Epithelial cell of proximal tubule (primary cell): ENCODE results near the gene ACER3. TPM values are rescaled to one million over a fixed set of nuclear protein-coding genes. Genes with fewer than 3 reads are reported as not detected.

Experiments used
- DNase-seq: peaks from one replicate; pipeline ENCODE4 v3.0.0-alpha.2; 2011; ENCODE audit warnings: low read depth
- H3K4me3 ChIP-seq: 2 replicates; pipeline ENCODE4 v1.5.1; 2011; ENCODE audit warnings: low read depth, mild to moderate bottlenecking, low read length
- total RNA-seq: library from RNA; depleted of rRNA; stranded (reverse); fragments of >200 nt; gene quantifications from 2 replicates; pipeline ENCODE4 v1.2.3, GENCODE V29; 2015
- TF ChIP-seq, protein P1 (sequence below): conservative IDR thresholded peaks from 2 replicates; pipeline ENCODE4 v1.5.1; 2012; ENCODE audit warnings: low read depth, mild to moderate bottlenecking, low read length

The ACER3 gene
- total RNA-seq, 1 donor from 2014 or later = 11.4 TPM

DNA sequence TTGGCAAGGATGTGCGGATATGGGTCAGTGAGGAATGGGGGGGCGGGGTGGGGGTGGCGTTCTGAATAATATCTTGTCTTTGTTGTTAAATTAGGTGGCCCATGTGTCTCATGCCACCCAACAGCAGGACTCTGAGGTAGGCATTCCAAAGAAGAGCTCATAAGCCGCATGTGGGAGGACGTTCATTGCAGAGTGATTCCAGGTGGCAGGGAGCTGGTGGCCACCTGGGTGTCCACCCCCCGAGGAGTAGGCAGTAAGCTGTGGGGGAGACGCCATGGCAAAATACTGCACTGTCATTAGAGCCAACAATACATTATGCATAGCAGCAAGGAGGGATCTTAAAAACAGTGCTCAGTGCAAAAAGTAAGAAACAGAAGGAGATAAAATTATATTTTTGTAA lies 191.8 kb downstream of the ACER3 start:
- TF ChIP-seq, protein P1, sequence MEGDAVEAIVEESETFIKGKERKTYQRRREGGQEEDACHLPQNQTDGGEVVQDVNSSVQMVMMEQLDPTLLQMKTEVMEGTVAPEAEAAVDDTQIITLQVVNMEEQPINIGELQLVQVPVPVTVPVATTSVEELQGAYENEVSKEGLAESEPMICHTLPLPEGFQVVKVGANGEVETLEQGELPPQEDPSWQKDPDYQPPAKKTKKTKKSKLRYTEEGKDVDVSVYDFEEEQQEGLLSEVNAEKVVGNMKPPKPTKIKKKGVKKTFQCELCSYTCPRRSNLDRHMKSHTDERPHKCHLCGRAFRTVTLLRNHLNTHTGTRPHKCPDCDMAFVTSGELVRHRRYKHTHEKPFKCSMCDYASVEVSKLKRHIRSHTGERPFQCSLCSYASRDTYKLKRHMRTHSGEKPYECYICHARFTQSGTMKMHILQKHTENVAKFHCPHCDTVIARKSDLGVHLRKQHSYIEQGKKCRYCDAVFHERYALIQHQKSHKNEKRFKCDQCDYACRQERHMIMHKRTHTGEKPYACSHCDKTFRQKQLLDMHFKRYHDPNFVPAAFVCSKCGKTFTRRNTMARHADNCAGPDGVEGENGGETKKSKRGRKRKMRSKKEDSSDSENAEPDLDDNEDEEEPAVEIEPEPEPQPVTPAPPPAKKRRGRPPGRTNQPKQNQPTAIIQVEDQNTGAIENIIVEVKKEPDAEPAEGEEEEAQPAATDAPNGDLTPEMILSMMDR = no peak
- H3K4me3 ChIP-seq = no peak overlapping the region
- no peak for DNase-seq

DNA sequence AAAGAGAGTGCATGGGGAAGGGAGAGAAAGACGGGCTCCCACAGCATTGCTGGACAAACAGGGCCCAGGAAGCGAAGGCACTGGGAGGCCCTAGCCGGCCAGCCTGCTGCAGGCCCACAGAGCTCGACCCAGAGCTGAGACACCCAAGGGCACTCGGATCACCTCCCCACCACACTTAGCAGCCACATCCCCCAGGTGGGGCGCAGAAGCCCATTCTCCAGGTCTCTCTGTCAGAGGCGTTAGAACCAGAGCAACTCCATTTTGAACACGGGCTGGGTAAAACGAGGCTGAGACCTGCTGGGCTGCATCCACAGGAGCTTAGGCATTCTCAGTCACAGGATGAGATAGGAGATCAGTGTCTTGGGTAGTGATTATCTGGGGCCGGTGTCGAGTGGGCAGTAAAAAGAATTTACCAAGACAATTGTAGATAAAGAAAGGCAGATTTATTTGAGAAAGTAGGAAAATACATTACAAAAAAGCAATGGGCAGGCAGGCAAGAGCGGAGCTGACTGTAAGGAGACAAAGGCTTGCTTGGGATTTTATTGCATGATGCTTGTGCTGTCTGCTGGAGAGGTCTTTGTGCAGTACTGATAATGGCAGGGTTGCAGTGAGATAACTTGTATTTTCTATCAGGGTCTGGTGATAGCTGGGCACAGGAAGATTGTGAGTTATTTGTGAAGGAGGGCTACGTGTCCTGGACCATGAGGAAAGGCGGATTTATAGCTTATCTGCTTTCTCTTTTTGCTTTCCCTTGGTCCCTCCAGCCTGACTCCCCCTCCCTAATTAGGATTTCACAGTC lies 192.7 kb downstream of the ACER3 start:
- TF ChIP-seq, protein P1 = no peak

DNA sequence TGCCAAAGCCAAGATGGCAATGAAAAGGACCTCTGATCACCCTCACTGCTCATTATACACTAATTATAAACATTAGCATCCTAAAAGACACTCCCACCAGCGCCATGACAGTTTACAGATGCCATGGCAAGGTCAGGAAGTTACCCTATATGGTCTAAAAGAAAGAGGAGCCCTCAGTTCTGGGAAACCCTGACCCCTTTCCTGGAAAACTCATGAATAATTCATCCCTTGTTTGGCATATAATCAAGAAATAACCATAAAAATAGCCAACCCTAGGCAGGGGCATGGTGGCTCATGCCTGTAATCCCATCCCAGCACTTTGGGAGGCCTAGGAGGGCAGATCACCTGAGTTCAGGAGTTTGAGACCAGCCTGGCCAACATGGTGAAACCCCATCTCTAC lies 193.4 kb downstream of the ACER3 start:
- DNase-seq = no peak
- no peak overlapping the region for H3K4me3 ChIP-seq
- TF ChIP-seq, protein P1 = no peak

More for the DNA sequence above, 192.7 kb downstream of the ACER3 start:
- DNase-seq = no peak
- no peak overlapping the region for H3K4me3 ChIP-seq

DNA sequence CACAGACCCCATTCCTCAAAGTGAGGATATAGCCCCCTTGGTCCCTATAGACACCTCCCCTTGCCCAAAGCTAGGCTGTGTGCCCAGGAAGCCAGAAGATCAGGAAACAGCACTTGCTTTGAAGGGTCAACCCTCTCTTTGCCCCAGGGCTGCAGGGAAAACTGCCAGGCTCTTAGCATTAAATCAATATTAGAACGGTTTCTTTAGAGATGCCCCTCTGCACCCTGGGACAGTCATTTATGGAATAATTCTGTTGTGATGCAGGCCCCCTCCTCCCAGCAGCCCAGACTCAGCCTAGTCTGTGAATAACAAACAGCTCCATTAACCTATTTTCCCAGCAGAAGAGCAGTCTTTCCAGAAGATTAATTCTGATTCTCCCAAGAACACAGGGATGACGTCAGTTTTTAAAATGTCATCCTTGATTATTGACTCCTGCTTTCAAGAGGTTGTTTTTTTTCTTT lies 194.4 kb downstream of the ACER3 start:
- no peak overlapping the region for H3K4me3 ChIP-seq
- DNase-seq = no peak
- TF ChIP-seq, protein P1 = no peak

DNA sequence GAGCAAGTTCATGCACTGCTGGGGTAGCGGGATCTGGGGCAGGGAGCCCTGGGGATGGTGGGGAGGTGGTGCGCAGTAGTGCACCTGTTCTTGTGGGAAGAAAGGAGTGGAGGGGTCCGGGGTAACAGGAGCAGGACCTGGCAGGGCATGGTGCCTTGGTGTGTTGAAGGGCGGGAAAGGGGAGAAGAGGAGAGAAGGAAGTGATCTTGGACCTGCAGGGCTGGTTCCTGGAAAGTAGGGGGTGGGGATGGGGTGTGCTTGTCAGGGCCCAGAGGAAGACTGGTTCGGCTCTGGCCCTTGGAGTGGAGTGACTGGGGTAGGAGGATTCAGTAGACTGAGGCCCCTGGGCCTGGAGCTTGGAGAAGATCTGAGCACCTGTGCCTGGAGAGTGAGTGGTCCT lies 195.2 kb downstream of the ACER3 start:
- no peak overlapping the region for H3K4me3 ChIP-seq
- TF ChIP-seq, protein P1 = no peak
- no peak for DNase-seq

DNA sequence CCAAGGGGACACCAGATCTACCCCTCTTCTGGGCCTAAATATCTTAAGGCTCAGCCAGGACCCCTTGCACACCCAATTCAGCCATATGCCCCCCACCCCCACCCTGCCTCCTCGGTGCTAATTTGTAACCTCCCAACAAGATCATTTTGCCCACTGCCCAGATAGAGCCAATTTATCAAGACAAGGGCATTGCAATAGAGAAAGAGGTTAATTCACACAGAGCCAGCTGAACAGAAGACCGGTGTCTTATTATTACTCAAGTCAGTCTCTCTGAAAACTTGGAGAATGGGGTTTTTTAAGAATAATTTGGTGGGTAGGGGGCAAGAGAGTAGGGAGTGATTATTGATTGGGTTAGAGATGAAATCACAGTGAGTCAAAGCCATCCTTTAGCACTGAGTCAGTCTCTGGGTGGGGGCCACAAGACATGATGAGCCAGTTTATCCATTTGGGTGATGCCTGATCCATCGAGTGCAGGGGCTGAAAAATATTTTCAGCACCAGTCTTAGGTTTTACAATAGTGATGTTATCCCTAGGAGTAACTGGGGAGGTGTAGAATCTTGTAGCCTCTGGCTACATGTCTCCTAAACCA lies 196.2 kb downstream of the ACER3 start:
- TF ChIP-seq, protein P1 = no peak
- H3K4me3 ChIP-seq = no peak overlapping the region
- no peak for DNase-seq

DNA sequence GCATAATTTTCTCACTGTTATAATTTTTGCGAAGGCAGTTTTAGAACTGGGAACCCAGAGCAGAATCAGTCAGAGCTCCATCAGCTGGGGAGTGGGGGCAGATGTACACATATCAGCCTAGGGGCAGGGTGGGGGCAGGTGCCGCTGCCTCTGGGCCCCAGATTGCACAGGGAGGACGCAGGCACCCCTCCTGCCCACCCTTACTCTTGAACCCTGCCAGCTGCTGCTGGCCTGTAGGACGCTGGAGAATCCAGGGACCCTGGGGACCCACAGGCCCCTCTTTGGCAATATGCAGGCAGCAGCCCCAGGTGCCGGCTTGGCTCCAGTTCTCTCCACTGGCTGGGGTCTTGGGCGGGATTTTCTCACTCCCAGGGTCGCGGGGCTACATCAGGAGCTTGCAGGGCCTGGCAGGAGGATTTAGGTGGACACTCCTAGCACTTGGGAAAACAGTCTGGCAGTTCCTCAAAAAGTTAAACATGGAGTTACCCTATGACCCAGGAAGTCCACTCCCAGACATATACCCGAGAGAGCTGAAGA lies 197.3 kb downstream of the ACER3 start:
- H3K4me3 ChIP-seq = no peak overlapping the region
- TF ChIP-seq, protein P1 = no peak

More for the DNA sequence above, 197.3 kb downstream of the ACER3 start:
- DNase-seq = no peak
